SK-N-SH treated with all-trans-retinoic acid at 6 μM for 48 hours (cell line): ENCODE results near the gene B3GAT1.

ENCODE experiments used
- ATAC-seq: fragments of 200-7000 bp; cut with Tn5 transposase; 3 replicates; pipeline ENCODE4 v1.9.1; 2020; ENCODE audit warnings: mild to moderate bottlenecking, moderate library complexity
- ARNTL ChIP-seq: fragments of 450-650 bp; formaldehyde crosslinking; IDR thresholded peaks from 2 replicates; pipeline ENCODE4 v1.5.0; 2020; ENCODE audit warnings: low read depth, mild to moderate bottlenecking, moderate library complexity, borderline replicate concordance
- CSDC2 ChIP-seq: fragments of 250-450 bp; sonication (Bioruptor Pico); IDR thresholded peaks from 2 replicates; pipeline ENCODE4 v1.5.0; 2020; ENCODE audit warnings: mild to moderate bottlenecking, moderate library complexity
- CSRNP3 ChIP-seq: fragments of 250-450 bp; sonication (Bioruptor Pico); IDR thresholded peaks from 2 replicates; pipeline ENCODE4 v1.5.1; 2021; ENCODE audit warnings: mild to moderate bottlenecking, moderate library complexity
- ESRRG ChIP-seq: fragments of 250-450 bp; sonication (Bioruptor Pico); IDR thresholded peaks from 2 replicates; pipeline ENCODE4 v1.6.1; 2021; ENCODE audit warnings: mild to moderate bottlenecking
- GLIS3 ChIP-seq: fragments of 250-450 bp; sonication (Bioruptor Pico); IDR thresholded peaks from 2 replicates; pipeline ENCODE4 v1.5.0; 2020; ENCODE audit warnings: mild to moderate bottlenecking, moderate library complexity
- ISL1 ChIP-seq: fragments of 250-450 bp; sonication (Bioruptor Pico); IDR thresholded peaks from 2 replicates; pipeline ENCODE4 v2.1.2; 2022; ENCODE audit warnings: mild to moderate bottlenecking, moderate library complexity
- OSR1 ChIP-seq: fragments of 250-450 bp; sonication (Bioruptor Pico); IDR thresholded peaks from 2 replicates; pipeline ENCODE4 v1.8.0; 2022; ENCODE audit warnings: moderate library complexity, mild to moderate bottlenecking, inconsistent platforms
- PATZ1 ChIP-seq: fragments of 250-450 bp; sonication (Bioruptor Pico); IDR thresholded peaks from 2 replicates; pipeline ENCODE4 v1.8.0; 2020; ENCODE audit warnings: mild to moderate bottlenecking, moderate library complexity, borderline replicate concordance
- PPARA ChIP-seq: fragments of 250-450 bp; sonication (Bioruptor Pico); IDR thresholded peaks from 2 replicates; pipeline ENCODE4 v1.5.0; 2020; ENCODE audit warnings: mild to moderate bottlenecking, borderline replicate concordance
- TOX ChIP-seq: fragments of 250-450 bp; sonication (Bioruptor Pico); IDR thresholded peaks from 2 replicates; pipeline ENCODE4 v1.8.0; 2021; ENCODE audit warnings: mild to moderate bottlenecking, moderate library complexity, borderline replicate concordance
- ZC3H10 ChIP-seq: fragments of 250-450 bp; sonication (Bioruptor Pico); IDR thresholded peaks from 2 replicates; pipeline ENCODE4 v1.5.1; 2021; ENCODE audit warnings: mild to moderate bottlenecking, moderate library complexity
- ZFP3 ChIP-seq: fragments of 250-450 bp; sonication (Bioruptor Pico); IDR thresholded peaks from 2 replicates; pipeline ENCODE4 v1.5.0; 2020; ENCODE audit warnings: mild to moderate bottlenecking, moderate library complexity
- ZFP30 ChIP-seq: fragments of 450-650 bp; formaldehyde crosslinking; IDR thresholded peaks from 2 replicates; pipeline ENCODE4 v1.5.0; 2022; ENCODE audit warnings: mild to moderate bottlenecking, moderate library complexity
- ZNF565 ChIP-seq: fragments of 450-650 bp; formaldehyde crosslinking; conservative IDR thresholded peaks from 2 replicates; pipeline ENCODE4 v1.5.0; 2020; ENCODE audit warnings: low read depth, mild to moderate bottlenecking, moderate library complexity
- ZNF8 ChIP-seq: fragments of 450-650 bp; formaldehyde crosslinking; IDR thresholded peaks from 2 replicates; pipeline ENCODE4 v1.5.0; 2020; ENCODE audit warnings: mild to moderate bottlenecking, moderate library complexity
- TF ChIP-seq, protein P1 (sequence below): fragments of 250-450 bp; sonication (Bioruptor Pico); IDR thresholded peaks from 2 replicates; pipeline ENCODE4 v1.8.0; 2021; ENCODE audit warnings: low read depth, mild to moderate bottlenecking, moderate library complexity, borderline replicate concordance
- TF ChIP-seq, protein P2 (sequence below): fragments of 250-450 bp; sonication (Bioruptor Pico); IDR thresholded peaks from 2 replicates; pipeline ENCODE4 v1.5.1; 2020; ENCODE audit warnings: low read depth, mild to moderate bottlenecking, moderate library complexity
- TF ChIP-seq, protein P3 (sequence below): fragments of 250-450 bp; sonication (Bioruptor Pico); IDR thresholded peaks from 2 replicates; pipeline ENCODE4 v1.5.0; 2020; ENCODE audit warnings: mild to moderate bottlenecking, moderate library complexity

The B3GAT1 gene

GRCh38 chr11:134372536-134372935 lies 39.5 kb downstream of the B3GAT1 start:
- no peak for TF ChIP-seq CSRNP3 (CRISPR knock-in tag)
- ATAC-seq = no peak

- no peak for ATAC-seq
- TF ChIP-seq CSRNP3 (CRISPR knock-in tag) (no peak), ZNF8 (CRISPR knock-in tag) (no peak), ZFP30 (CRISPR knock-in tag) (no peak), ZNF565 (CRISPR knock-in tag) (no peak), PPARA (no peak), ESRRG (CRISPR knock-in tag) (no peak), TOX (CRISPR knock-in tag) (no peak), ISL1 (CRISPR knock-in tag) (no peak), CSDC2 (CRISPR knock-in tag) (no peak), ZC3H10 (no peak), ZFP3 (CRISPR knock-in tag) (no peak), OSR1 (no peak), ARNTL (CRISPR knock-in tag) (no peak), GLIS3 (CRISPR knock-in tag) (no peak)
- TF ChIP-seq, protein P1, sequence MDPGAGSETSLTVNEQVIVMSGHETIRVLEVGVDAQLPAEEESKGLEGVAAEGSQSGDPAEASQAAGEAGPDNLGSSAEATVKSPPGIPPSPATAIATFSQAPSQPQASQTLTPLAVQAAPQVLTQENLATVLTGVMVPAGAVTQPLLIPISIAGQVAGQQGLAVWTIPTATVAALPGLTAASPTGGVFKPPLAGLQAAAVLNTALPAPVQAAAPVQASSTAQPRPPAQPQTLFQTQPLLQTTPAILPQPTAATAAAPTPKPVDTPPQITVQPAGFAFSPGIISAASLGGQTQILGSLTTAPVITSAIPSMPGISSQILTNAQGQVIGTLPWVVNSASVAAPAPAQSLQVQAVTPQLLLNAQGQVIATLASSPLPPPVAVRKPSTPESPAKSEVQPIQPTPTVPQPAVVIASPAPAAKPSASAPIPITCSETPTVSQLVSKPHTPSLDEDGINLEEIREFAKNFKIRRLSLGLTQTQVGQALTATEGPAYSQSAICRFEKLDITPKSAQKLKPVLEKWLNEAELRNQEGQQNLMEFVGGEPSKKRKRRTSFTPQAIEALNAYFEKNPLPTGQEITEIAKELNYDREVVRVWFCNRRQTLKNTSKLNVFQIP (CRISPR knock-in tag) = no peak
- TF ChIP-seq, protein P2, sequence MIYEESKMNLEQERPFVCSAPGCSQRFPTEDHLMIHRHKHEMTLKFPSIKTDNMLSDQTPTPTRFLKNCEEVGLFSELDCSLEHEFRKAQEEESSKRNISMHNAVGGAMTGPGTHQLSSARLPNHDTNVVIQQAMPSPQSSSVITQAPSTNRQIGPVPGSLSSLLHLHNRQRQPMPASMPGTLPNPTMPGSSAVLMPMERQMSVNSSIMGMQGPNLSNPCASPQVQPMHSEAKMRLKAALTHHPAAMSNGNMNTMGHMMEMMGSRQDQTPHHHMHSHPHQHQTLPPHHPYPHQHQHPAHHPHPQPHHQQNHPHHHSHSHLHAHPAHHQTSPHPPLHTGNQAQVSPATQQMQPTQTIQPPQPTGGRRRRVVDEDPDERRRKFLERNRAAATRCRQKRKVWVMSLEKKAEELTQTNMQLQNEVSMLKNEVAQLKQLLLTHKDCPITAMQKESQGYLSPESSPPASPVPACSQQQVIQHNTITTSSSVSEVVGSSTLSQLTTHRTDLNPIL (CRISPR knock-in tag) = no peak
- TF ChIP-seq, protein P3, sequence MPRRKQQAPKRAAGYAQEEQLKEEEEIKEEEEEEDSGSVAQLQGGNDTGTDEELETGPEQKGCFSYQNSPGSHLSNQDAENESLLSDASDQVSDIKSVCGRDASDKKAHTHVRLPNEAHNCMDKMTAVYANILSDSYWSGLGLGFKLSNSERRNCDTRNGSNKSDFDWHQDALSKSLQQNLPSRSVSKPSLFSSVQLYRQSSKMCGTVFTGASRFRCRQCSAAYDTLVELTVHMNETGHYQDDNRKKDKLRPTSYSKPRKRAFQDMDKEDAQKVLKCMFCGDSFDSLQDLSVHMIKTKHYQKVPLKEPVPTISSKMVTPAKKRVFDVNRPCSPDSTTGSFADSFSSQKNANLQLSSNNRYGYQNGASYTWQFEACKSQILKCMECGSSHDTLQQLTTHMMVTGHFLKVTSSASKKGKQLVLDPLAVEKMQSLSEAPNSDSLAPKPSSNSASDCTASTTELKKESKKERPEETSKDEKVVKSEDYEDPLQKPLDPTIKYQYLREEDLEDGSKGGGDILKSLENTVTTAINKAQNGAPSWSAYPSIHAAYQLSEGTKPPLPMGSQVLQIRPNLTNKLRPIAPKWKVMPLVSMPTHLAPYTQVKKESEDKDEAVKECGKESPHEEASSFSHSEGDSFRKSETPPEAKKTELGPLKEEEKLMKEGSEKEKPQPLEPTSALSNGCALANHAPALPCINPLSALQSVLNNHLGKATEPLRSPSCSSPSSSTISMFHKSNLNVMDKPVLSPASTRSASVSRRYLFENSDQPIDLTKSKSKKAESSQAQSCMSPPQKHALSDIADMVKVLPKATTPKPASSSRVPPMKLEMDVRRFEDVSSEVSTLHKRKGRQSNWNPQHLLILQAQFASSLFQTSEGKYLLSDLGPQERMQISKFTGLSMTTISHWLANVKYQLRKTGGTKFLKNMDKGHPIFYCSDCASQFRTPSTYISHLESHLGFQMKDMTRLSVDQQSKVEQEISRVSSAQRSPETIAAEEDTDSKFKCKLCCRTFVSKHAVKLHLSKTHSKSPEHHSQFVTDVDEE = no peak
Measured at GRCh38 chr11:134371436-134372185, 40.4 kb downstream of the B3GAT1 start.

DNA sequence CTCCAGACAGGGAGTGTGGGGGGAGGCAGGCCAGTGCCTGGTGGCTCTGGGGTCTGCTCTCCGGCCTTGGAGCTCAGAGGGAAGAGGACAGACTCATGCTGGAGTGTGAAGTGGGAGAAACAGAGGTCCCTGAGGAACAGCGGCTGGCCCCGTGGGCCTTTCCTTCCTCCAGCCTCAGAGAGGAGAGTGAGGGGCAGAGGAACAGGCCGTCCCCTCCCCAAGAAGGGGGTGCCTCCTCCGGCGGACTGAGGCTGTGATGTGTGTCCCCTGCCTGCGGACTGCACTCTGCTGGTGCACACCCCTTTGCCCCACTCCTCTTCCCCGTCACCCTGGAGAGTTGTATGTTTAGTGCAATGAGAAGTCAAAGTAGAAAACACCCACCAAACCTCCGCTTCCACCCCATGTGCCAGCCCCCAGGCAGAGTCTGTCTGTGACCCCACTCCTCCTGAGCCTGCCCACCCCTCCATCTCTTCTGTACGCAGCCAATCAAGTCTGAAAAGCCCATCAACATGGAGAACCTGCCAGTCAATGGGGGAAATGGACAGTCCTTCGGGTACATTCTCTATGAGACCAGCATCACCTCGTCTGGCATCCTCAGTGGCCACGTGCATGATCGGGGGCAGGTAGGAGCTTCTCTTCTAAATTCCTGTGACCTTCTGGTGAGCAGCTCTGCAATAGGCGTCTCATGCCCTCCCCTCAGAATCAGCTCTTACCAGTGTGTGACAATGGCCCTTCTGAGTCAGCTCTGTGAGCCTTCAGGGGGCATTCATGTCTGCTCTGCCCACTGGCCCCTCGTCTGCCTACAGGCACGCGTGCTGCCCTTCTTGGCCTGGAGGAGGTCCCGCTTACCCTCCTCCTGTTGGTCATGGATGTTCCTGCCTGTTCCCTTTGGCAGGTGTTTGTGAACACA lies 41.3 kb downstream of the B3GAT1 start:
- no peak for ATAC-seq
- TF ChIP-seq PATZ1 (CRISPR knock-in tag) (no peak), ZC3H10 (no peak), ZFP3 (CRISPR knock-in tag) (no peak), TOX (CRISPR knock-in tag) (no peak), ZNF565 (CRISPR knock-in tag) (no peak), ZFP30 (CRISPR knock-in tag) (no peak)
- TF ChIP-seq, protein P2 (CRISPR knock-in tag) = no peak
- TF ChIP-seq, protein P3 = no peak
